HG02938 (cell line): Measurements from ENCODE around the gene TMEM63A.
"Not testable (repeated sequence)": the region's sequence is repeated elsewhere in the genome, so short reads cannot be mapped to it uniquely, and the experiment has no call there.

Source experiments
- ATAC-seq: cut with Tn5 transposase; IDR thresholded peaks from one replicate; pipeline ENCODE4 v1.9.1; 2021; ENCODE audit warnings: mild to moderate bottlenecking, moderate library complexity; ENCODE audit not compliant: unreplicated experiment

Gene TMEM63A

DNA sequence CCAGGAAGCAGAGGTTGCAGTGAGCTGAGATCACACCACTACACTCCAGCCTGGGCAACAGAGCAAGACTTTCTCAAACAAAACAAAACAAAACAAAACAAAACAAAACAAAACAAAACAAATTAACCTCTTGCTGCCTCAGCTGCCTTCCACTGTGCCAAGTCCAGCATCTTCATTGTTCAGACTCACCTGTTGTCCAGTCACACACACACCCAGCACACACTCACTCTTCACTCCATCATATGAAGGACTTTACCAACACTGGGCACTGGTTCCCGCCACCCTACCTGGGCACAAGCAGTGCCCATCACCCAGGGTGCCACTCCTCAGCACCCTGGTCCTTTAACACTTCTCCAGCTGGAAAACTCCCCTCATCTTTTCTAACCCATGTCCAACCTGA lies 27.3 kb upstream of the TMEM63A start:
- ATAC-seq, result no peak

DNA sequence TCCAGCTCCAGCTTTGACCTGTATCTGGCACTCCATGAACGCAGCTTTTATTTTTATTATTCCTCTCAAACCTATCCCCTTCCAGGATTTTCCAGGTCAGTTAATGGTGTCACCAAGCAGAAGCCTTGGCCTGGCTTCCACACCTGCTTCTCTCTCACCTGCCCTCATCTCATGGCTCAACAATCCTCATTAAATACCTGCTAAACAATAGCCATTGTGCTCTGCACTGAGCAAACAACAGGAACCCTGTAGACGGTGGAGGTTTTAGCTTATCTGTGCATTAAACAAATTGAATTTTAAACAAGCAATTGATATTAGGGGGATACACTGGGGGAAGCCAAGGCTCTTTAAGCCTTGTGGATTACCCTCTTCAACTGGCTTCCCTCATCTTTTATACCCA lies 26.6 kb upstream of the TMEM63A start:
- ATAC-seq, result no peak

DNA sequence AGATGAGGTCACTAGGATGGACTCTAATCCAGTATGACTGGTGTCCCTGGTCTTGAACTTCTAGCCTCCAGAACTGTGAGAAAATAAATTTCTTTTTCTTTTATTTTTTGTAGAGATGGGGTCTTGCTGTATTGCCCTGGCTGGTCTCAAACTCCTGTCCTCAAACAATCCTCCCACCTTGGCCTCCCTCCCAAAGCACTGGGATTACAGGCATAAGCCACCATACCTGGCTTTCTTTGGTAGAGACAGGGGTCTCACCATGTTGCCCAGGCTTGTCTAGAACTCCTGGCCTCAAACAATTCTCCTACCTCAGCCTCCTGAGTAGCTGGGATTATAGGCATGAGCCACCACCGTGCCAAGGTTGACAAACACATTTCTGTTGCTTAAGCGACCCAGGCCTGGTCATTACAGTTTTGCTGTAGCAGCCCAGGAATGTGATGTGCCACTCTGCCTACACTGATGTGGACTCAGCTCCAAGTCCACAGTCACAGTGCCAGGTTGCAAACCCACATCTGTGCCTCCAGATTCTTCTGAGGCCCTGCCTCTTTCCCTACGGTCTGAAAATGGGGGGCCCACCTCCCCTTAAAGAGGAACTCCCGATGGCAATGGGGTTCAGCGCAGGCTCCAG lies 25.9 kb upstream of the TMEM63A start:
- ATAC-seq, result no peak

DNA sequence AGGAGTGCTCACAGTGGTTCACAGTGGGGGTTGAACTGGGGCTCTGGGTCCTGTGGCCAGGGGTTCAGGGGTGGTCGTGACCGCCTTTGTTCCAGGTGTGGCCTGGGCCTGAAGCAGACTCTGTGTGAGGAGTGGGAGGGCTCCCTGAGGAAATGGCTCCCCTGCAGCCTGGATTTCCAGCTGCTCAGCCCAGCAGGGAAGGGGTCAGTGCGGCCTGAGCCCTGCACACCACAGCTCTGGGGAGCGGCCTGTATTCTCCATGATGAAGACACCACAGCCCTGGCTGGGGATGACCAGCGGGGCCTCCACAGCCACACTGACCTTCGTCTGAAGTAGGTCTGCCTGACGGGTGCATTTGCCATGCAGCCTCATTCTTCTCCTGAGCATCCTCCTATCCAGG lies 25.2 kb upstream of the TMEM63A start:
- ATAC-seq, result no peak

DNA sequence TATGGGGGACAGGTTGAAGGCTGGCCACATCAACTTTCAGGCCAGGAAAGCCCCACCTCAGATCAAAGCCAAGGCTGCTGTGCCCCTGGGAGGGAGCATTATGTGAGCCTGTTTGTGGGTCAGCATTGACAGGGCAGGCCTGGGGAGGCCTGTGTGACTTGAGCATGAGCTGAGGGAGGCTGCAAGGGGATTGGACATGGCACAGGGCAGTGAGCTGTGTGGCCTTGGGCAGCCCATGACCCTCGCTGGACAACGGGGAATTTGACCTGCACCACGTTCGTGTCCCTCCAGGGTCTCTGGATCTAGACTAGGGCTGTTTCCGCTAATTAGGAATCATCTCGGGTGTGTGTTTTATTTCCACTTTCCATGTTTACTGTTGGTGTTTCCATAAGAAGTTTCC lies 24.3 kb upstream of the TMEM63A start:
- no peak for ATAC-seq

DNA sequence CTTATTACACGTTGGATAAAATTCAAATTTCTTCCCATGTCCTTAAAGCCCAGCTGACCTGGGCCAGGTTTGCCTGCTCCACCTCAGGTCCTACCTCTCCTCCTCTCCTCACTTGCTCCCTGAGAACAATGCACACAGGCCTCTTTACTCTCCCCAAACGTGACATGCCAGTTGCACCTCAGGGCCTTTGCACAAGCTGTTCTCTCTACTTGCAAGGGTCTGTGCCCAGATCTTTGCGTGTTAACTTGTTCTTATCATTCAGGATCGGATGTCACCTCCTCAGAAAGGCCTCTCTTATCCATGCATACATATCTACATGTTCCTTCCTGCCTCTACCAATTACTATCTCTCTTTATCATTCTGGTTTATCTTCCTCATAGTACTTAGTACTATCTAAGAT lies 21.4 kb upstream of the TMEM63A start:
- ATAC-seq, result no peak

DNA sequence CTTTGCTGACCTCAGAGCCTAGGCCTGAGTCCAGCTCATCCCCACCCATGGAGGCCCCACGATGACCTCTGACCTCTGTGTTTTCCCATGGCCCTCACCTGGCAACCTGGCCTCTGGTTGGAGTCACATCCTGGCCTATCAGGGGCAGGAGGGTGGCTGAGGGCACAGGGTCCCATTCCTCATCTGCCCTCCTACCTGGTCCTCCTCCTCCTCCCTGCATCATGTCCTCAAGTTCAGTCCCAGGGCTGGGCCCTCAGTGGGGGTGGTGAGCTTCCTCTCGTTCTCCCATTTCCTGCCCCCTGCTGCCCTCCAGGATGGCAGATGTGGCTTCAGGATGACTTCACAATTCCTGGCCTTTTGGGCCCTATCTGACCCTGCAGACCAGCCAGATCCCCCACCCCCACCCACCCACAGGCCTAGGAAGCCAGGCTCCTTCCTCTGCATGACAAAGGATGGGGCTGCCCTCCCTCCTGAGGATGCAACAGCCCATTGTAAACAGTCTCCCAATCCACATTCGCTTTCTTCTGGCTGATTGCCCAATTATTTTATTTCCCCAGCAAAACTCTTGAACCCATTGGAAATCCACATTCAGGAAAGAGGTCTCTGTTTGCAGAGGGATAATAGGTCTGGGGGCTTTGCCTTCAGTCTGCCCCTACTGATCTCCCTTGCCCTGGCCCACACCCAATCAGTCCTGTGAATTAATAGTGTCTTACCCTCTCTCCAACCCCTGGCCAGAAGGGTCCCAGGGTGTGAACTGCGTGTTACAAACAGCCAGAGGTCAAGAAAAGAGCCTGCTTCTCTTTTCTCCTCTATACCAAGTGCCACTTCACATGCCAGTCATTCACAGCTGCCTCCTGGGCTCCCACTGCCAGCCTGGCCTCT lies 17.1 kb upstream of the TMEM63A start:
- no peak for ATAC-seq

DNA sequence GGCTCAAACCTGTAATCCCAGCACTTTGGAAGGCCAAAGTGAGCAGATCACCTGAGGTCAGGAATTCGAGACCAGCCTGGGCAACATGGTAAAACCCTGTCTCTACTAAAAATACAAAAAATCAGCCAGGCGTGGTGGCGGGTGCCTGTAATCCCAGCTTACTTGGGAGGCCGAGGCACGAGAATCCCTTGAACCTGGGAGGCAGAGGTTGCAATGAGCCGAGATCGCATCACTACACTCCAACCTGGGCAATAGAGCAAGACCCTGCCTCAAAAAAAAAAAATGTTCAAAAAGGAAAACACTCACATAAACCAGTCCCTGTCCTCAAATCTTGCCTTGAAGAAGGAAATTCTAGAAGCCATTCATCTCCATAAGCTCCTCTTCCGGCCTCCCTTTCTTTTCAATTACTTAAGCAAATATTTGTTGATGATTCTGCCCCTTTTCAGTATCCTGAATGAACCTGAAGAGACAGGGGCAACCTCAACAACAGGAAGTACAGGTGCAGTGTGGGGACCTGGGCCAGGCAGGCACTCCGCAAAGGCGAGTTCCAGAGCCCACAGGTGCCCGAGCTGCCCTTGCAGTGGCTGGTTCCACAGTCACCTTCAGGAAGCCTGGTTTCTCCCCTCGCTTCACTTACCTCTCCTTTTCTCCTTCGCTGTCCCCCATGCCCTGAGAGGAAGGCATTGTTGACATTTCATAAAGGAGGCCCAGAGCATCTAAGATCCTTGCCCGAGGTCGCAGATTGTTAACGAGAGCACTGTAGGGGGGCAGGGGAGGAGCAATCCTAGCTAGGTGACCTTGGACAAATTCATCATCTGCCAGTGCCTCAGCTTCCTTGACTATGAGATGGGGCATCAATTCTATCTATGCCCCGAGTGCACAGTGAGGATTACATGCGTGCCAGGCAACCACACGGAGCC lies 15.7 kb upstream of the TMEM63A start:
- no peak for ATAC-seq

DNA sequence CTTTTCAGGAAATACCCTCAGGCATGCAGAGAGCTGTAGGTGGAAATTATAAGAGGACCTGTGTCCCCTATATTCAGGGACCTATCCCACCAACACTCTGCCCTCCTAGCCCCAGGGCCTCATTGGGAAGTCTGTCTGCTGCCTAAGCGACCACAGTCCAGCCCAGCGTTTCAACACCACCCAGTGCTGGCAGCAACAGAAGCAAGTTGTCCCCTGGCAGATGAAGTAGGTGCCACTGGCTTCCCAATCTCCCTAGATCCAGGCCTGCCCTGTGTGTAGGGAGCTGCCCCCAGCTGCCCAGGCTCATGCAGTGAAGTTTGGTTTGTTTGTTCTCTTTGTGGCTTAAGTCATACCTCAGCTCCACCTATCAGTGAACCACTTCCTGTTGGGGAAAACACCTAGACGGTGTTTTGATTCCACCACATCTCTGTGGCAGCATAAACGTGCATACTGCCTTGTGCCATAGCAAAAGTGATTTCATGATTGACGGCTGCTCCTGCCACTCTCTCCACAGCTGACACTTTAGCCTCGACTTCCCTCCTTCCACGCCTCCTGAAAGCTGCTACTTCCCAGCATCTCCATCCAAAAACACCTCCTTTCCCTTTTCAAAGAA lies 14.9 kb upstream of the TMEM63A start:
- ATAC-seq, result peak; percentile 100

DNA sequence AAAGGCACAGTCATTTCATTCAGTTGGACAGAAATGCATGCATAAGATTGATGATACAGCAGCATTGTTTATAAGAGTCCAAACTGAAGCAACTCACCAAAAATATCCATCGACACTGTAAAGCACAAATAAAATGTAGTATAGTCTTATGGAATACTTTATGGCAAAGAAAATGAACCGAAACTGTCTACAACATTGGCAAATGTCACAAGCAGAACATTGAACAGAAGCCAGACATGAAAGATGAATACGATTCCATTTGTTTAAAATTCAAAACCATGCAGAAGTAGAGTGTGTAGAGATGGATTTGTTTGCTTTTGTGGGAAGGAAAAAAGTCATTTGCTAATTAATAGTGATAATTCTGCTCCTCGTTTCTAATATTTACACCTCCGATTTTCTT lies 14.3 kb upstream of the TMEM63A start:
- no peak for ATAC-seq

DNA sequence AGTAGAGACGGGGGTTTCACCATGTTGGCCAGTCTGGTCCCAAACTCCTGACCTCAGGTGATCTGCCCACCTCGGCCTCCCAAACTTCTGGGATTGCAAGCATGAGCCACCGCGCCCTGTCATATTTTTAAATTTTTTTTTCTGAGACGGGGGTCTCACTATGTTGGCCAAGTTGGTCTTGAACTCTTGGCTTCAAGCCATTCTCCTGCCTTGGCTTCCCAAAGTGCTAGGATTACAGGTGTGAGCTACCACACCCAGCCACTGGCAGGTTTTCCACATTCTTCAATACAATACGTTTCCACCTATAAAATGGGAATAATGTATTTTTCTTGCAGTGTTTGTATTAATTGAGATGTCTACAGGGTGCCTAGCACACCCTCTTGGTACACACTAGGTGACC lies 10.1 kb upstream of the TMEM63A start:
- no peak for ATAC-seq

DNA sequence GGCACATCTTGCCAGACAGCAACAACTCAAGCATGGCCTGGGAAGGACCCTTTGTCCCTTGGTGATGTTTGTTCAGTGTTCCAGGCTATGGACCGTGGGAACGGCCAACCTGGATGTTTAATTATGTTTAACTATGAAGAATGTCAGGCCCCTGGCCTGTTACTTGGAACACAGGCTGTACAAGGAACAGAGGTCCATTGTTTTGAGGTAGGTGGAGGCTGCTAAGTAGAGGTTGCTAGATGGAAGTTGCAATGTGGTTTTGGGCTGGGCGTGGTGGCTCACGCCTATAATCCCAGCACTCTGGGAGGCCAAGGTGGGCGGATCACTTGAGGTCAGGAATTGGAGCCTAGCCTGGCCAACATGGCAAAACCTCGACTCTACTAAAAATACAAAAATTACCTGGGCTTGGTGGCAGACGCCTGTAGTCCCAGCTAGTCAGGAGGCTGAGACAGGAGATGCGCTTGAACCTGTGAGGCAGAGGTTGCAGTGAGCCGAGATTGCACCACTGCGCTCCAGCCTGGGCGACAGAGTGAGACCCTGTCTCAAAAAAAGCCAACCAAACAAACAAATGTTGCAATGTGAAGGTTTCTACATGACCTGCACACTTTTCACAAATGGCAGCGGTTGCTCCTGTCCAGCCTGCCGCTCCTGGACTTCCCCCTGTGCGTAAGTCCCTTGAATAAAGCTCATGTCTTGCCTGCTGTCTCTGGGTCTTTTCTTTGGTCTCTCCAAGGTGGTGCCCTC lies 9.2 kb upstream of the TMEM63A start:
- no peak for ATAC-seq

DNA sequence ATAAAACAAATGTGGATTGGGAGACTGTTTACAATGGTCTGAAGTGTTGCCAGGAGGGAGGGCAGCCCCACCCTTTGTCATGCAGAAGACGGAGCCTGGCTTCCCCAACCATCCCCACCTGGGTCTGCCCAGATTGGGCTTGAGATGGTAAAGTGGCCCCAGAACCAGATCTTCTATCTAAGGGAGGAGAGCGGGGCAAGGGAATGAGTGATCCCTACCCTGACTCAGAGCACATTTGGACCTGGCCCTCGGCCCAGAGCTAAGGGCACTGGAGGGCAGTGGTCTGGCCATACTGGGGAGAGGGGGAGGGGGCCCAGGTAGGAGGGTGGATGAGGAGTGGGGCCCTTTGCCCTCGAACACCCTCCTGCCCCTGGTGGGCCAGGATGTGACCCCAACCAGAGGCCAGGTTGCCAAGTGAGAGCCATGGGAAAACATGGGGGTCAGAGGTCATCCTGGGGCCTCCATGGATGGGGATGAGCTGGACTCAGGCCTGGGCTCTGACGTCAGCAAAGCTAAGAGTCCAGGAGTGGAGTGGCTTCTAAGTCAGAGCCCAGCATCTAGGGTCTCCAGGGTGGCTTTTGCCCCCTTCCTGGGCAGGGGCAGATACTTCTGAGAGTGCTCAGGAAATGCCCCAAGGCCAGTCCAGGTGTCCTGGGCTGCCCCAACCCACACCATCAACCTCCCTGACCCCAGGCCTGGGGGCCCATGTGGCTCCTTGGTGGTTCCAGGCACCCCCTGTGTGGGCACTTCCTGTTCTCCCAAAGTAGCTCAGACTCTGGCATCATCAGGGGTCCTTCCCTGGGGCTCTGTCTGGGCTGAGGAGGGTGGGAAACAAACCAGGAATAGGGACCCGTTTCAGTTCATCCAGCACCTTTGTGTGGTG lies 8.4 kb upstream of the TMEM63A start:
- no peak for ATAC-seq

DNA sequence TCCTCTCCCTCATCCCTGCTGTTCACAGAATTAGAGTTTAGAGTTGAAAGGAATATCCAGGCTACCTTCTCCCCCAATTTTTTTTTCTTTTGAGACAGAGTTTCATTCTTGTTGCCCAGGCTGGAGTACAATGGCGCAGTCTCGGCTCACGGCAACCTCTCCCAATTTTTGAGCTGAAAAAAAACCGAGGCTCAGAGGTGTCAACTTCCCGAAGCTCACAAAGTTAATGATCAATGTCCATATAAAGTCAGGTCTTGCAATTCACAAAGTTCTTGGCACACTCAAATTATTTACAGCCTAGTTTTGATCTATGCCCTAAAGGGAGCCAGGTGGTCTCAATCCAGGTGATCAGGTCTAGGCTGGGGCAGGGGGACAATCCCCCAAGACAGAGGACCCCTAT lies 7.6 kb upstream of the TMEM63A start:
- no peak for ATAC-seq

DNA sequence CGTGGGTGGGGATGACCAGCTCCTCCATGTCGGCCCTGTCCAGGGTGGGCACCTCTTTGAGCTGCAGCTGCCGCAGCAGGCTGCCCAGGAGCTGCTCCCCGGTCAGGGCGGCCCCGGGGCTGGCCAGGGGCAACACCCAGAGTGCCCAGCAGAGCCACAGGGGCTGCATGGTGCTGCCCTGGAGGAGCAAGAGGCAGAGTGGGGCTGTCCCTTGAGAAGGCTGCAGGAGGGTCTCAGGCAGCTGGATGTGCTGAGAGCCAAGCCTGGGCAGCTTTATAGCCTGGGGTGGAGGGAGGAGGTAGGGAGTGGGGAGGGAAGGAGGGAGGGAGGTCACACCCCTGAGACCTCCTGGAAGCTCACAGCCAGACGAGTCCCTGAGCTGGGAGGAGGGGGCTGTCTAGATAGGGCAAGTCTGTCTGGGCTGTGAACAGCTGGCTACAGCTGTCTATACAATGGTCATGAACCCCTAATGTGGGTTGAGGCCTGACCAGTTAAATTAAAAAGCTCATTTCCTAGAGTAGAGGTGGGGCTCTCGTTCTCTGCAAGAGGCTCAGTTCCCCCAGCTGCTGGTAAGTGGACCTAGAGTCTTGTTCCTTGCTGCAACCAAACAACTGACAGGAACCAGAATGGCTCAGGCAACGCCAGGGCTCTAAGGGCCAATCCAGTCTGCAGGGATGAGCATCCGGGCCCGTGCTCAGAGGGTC lies 6.9 kb upstream of the TMEM63A start, which contains the start of gene LEFTY1:
LEFTY1 (minus strand) TSS at position 249 of the 704 bp plus-strand sequence; CDS start at position 169, 80 bp downstream.
- no peak for ATAC-seq

DNA sequence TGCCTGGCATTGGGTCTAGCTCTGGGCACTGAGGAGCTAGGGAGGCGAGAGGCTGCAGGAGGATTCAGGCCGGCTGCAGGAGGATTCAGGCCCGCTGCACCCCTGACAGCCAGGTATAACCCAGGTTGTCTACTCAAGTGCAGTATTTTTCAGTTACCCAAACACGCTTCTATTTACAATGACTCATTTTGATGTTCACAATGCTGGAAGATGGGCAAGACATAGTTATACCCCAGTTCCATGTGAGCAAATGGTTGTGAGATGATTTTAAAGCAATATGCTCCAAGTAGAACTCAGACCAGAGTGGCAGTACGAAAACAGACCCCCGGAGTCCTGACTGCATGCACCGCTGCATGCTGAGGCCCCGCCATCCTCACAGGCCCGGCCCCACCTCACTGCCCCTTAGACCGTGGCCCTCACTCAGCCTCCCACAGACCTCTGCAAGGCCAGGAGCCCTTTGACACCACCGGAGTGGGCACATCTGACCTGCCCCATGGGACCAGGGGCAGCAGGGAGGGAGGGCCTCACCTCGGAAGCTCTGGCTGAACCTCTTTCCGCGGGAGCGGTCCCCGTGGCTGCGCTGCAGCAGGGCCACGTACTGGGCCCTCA lies 6.2 kb upstream of the TMEM63A start:
- no peak for ATAC-seq

DNA sequence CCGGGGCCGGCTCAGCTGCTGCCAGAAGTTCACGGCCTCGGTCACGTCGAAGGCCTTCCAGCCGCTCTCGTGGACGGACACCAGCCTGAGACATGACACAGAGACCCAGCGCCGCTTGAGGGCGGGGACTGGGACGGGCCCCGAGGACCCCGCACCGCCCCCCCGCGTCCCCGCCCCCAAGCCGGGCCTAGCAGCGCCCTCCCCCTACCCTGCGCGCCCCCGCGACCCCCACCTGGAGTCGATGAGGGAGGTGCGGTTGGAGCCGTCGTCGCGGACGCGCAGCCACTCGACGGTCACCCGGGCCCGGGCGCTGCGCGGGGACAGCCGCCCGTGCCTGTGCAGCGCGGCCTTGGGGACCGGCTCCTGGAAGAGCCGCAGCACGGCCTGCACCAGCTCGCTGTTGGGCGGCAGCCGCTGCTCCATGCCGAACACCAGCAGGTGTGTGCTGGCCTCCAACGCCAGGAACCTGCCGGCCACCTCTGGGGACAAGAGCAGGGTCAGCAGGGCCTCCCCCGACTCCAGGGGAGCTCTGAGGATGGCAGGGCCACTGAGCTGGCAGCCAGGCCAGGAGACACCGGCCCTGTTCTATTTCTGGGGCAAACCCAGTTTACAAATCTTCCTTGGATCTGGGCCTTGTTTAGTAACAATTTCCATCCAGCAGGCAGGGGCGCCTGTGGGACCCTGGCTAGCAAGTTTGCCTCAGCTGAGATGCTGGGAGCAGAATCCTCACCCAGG lies 5.5 kb upstream of the TMEM63A start:
- ATAC-seq, result not testable (repeated sequence)

DNA sequence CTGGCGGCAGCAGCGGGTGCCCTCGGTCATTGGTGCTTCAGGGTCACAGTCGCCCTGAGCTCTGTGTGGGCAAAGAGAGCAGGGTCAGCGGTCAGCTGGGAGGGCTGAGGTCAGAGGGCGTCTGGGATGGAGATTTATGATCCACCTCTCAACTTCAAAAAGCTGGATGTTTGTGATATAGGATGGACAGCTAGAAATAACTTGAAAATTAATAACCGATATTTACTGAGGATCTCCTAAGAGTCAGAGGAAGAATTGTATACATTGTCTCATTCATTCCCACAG lies 4.8 kb upstream of the TMEM63A start:
- no peak for ATAC-seq
